PC-9 (cell line): ENCODE results near the gene AKAP13. TPM values are rescaled to one million over a fixed set of nuclear protein-coding genes. Genes with fewer than 3 reads are reported as not detected.

ENCODE experiments used
- BruUV-seq: library from RNA; stranded (reverse); fragments of 400-500 nt; replicated peaks from 2 replicates; lab custom pipeline; 2021; lab: Mats Ljungman, UMichigan
- CTCF ChIA-PET: fragments of 300-600 bp; sonication (Branson Sonifier 250); formaldehyde crosslinking; loops from one replicate; lab custom pipeline; 2022; ENCODE audit warnings: antibody characterized with exemption; lab: Charles Lee
- POLR2A ChIA-PET: fragments of 300-600 bp; sonication (Branson Sonifier 250); formaldehyde crosslinking; loops from one replicate; lab custom pipeline; 2022; ENCODE audit warnings: antibody characterized with exemption; ENCODE audit not compliant: unreplicated experiment; lab: Charles Lee
- DNase-seq, 2 experiments: peaks; one replicate each; pipeline versions ENCODE4 v3.0.0 to v3.0.0-alpha.2; 2015 to 2022; ENCODE audit warnings: mixed read lengths in 1 of 2
- H2AFZ ChIP-seq: fragments of 200-600 bp; sonication (generic); 2 replicates; pipeline ENCODE4 v1.8.1; 2017; ENCODE audit warnings: antibody characterized with exemption
- H3F3A ChIP-seq: fragments of 200-600 bp; sonication (generic); 2 replicates; pipeline ENCODE4 v1.8.1; 2017; ENCODE audit warnings: antibody characterized with exemption, mild to moderate bottlenecking, low read depth; ENCODE audit not compliant: insufficient read depth
- H3K27ac ChIP-seq: fragments of 200-600 bp; sonication (generic); 2 replicates; pipeline ENCODE4 v1.6.1; 2016; ENCODE audit warnings: mixed run types
- H3K27me3 ChIP-seq: fragments of 200-600 bp; sonication (generic); 2 replicates; pipeline ENCODE4 v1.6.1; 2016; ENCODE audit warnings: low read depth, mixed run types; ENCODE audit not compliant: insufficient read depth
- H3K36me3 ChIP-seq: fragments of 200-600 bp; sonication (generic); 2 replicates; pipeline ENCODE4 v1.6.1; 2016; ENCODE audit warnings: low read depth, mixed run types
- H3K4me1 ChIP-seq: fragments of 200-600 bp; sonication (generic); replicated peaks from 2 replicates; pipeline ENCODE4 v1.6.1; 2016; ENCODE audit warnings: mixed run types; ENCODE audit not compliant: insufficient read depth
- H3K4me2 ChIP-seq: fragments of 200-600 bp; sonication (generic); 2 replicates; pipeline ENCODE4 v1.6.1; 2017; ENCODE audit warnings: mixed run types
- H3K4me3 ChIP-seq: fragments of 200-600 bp; sonication (generic); 2 replicates; pipeline ENCODE4 v1.6.1; 2016; ENCODE audit warnings: mixed run types
- H3K79me2 ChIP-seq: fragments of 200-600 bp; sonication (generic); 2 replicates; pipeline ENCODE4 v1.6.1; 2017; ENCODE audit warnings: low read depth, mixed run types
- H3K9me2 ChIP-seq: fragments of 200-600 bp; sonication (generic); 2 replicates; pipeline ENCODE4 v1.8.1; 2017; ENCODE audit warnings: mild to moderate bottlenecking; ENCODE audit not compliant: insufficient read depth
- H3K9me3 ChIP-seq: fragments of 200-600 bp; sonication (generic); 2 replicates; pipeline ENCODE4 v1.8.1; 2016; ENCODE audit warnings: low read depth; ENCODE audit not compliant: insufficient read depth
- H4K20me1 ChIP-seq: fragments of 200-600 bp; sonication (generic); 2 replicates; pipeline ENCODE4 v1.8.1; 2017; ENCODE audit not compliant: insufficient read depth
- CTCF ChIP-seq: fragments of 200-600 bp; sonication (generic); conservative IDR thresholded peaks from 2 replicates; pipeline ENCODE4 v1.6.1; 2017; ENCODE audit warnings: mixed run types, antibody characterized with exemption, mild to moderate bottlenecking, moderate library complexity
- EZH2 ChIP-seq: fragments of 200-600 bp; sonication (generic); IDR thresholded peaks from 2 replicates; pipeline ENCODE4 v1.8.0; 2017; ENCODE audit warnings: antibody characterized with exemption, low read depth
- intact Hi-C: fragments of 100-400 bp; cut with micrococcal nuclease; formaldehyde crosslinking; loops from one replicate; pipeline ENCODE4 v1.10.0; 2022; ENCODE audit not compliant: unreplicated experiment
- total RNA-seq: library from RNA; stranded (reverse); gene quantifications from 2 replicates; pipeline ENCODE4 v1.2.3, GENCODE V29; 2021

Gene AKAP13
- total RNA-seq, 1 experiment from 2014 or later: 82.5 TPM

- BruUV-seq: no TSS peak
- intact Hi-C loops: loop anchor here (10.0 kb wide), 1 partner anchor 429 kb away; no protein-coding TSS in a partner anchor
- ChIA-PET POLR2A (no interaction called here), CTCF (no interaction called here)
- H3K9me2 ChIP-seq: no peaks in the 10 kb centered on the region
- H3K79me2 ChIP-seq: no peaks in the 10 kb centered on the region
- H3F3A ChIP-seq: peaks cover 14% of the 10 kb centered on the region; the same call in 1 of the 2 replicates
- H3K9me3 ChIP-seq: no peaks in the 10 kb centered on the region
- no peak overlapping the region for H3K27ac ChIP-seq
- H3K4me1 ChIP-seq: no peaks in the 10 kb centered on the region
- H2AFZ ChIP-seq: no peak overlapping the region
- no peak for DNase-seq
- no peak overlapping the region for H3K4me2 ChIP-seq
- H4K20me1 ChIP-seq: no peaks in the 10 kb centered on the region
- no peak for TF ChIP-seq EZH2
- TF ChIP-seq CTCF: no peak
- no peak overlapping the region for H3K4me3 ChIP-seq
- no peaks in the 10 kb centered on the region for H3K27me3 ChIP-seq
- peaks cover 25% of the 10 kb centered on the region; the same call in 1 of the 2 replicates for H3K36me3 ChIP-seq
These were observed 343.9 kb downstream of the AKAP13 start for GRCh38 chr15:85723960-85724945.

- ChIA-PET POLR2A (no interaction called here), CTCF (no interaction called here)
- Histone ChIP-seq H2AFZ (no peak overlapping the region), H3K4me3 (no peak overlapping the region), H3K9me3 (no peaks in the 10 kb centered on the region), H3K79me2 (no peaks in the 10 kb centered on the region), H3K36me3 (peaks cover 25% of the 10 kb centered on the region; the same call in 1 of the 2 replicates), H3K4me2 (no peak overlapping the region), H3K4me1 (no peaks in the 10 kb centered on the region), H3F3A (peaks cover 22% of the 10 kb centered on the region; the same call in 1 of the 2 replicates), H3K27me3 (no peaks in the 10 kb centered on the region), H3K27ac (no peak overlapping the region), H3K9me2 (no peaks in the 10 kb centered on the region), H4K20me1 (no peaks in the 10 kb centered on the region)
- no peak for DNase-seq
- intact Hi-C loops: loop anchor here (10.0 kb wide), 1 partner anchor 430 kb away; no protein-coding TSS in a partner anchor
- no TSS peak for BruUV-seq
- no peak for TF ChIP-seq CTCF
- no peak for TF ChIP-seq EZH2
These were observed 344.6 kb downstream of the AKAP13 start for GRCh38 chr15:85725019-85725418.

GRCh38 chr15:85725564-85725963 lies 345.2 kb downstream of the AKAP13 start:
- no peak overlapping the region for H2AFZ ChIP-seq
- no peaks in the 10 kb centered on the region for H3K79me2 ChIP-seq
- H3K27me3 ChIP-seq: no peaks in the 10 kb centered on the region
- no peaks in the 10 kb centered on the region for H3K9me2 ChIP-seq
- no peaks in the 10 kb centered on the region for H3K9me3 ChIP-seq
- intact Hi-C loops: loop anchor here (10.0 kb wide), 1 partner anchor 431 kb away; no protein-coding TSS in a partner anchor
- DNase-seq: no peak
- H4K20me1 ChIP-seq: no peaks in the 10 kb centered on the region
- ChIA-PET POLR2A (no interaction called here), CTCF (no interaction called here)
- H3F3A ChIP-seq: peaks cover 23% of the 10 kb centered on the region; the same call in 1 of the 2 replicates
- H3K4me3 ChIP-seq: no peak overlapping the region
- H3K4me1 ChIP-seq: no peaks in the 10 kb centered on the region
- no peak overlapping the region for H3K27ac ChIP-seq
- H3K4me2 ChIP-seq: no peak overlapping the region
- TF ChIP-seq CTCF (no peak), EZH2 (no peak)
- peaks cover 28% of the 10 kb centered on the region; the same call in 1 of the 2 replicates for H3K36me3 ChIP-seq
- no TSS peak for BruUV-seq
